ENCODE results near the gene CALML3. TPM values are rescaled to one million over a fixed set of nuclear protein-coding genes. Genes with fewer than 3 reads are reported as not detected.
A peak's percentile ranks its signal among the peaks of the same experiment; 100 is the strongest.

Gene CALML3
- total and polyA plus RNA-seq, 2 of the 13 experiments (the other 11 are each of a cell fraction or from before 2014, with no cell fraction given): not detected

DNA sequence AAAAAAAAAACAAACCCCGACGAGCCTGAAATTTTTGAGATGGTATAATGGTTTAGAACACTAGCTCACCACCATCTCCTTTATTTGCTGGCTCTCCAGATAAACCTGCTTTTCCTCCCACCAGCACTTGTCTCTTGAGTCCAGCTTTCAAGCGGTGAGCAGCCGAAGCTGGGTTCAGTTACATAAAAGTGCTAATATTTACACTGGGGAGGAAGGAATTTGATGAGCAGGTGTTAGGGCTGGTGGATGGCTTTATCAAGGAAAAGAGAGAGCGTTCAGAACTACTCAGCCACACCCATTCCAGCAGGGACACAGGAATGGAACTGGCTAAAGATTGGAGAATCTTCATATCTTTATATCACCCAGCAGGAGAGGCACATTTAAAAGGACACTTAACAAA lies 6.6 kb upstream of the CALML3 start (continued):
- peak; percentile 52 for TF ChIP-seq SALL1 (CRISPR knock-in tag; IDR thresholded peaks at IDR 0.05)
- TF ChIP-seq KDM2A (CRISPR knock-in tag; IDR thresholded peaks at IDR 0.05; ENCODE audit: borderline replicate concordance, low read depth): 0 out of 2 replicates have a peak, but pooled peaks have one; percentile 16
- 0 out of 2 replicates have a peak, but pooled peaks have one; percentile 34 for TF ChIP-seq ARNTL (CRISPR knock-in tag; IDR thresholded peaks at IDR 0.05)
- 0 out of 2 replicates have a peak, but pooled peaks have one; percentile 45 for TF ChIP-seq FOSL2 (CRISPR knock-in tag; IDR thresholded peaks at IDR 0.05)
- 0 out of 2 replicates have a peak, but pooled peaks have one; percentile 36 for TF ChIP-seq CBFB (CRISPR knock-in tag; IDR thresholded peaks at IDR 0.05)
- no peak for TF ChIP-seq FOXP1 (IDR thresholded peaks at IDR 0.05)
- 0 out of 2 replicates have a peak, but pooled peaks have one; percentile 26 for TF ChIP-seq FOXP1 (CRISPR knock-in tag; IDR thresholded peaks at IDR 0.05)
- peak; percentile 91; the same call in 1 of the 2 replicates for TF ChIP-seq SNAI1 (CRISPR knock-in tag; IDR thresholded peaks at IDR 0.05; ENCODE audit: borderline replicate concordance)
- no peak for TF ChIP-seq HES4 (CRISPR knock-in tag; IDR thresholded peaks at IDR 0.05; ENCODE audit: borderline replicate concordance)
- TF ChIP-seq BORCS8-MEF2B (CRISPR knock-in tag; IDR thresholded peaks at IDR 0.05): no peak
- peak; percentile 56; the same call in 1 of the 2 replicates for TF ChIP-seq SAP130 (CRISPR knock-in tag; IDR thresholded peaks at IDR 0.05; ENCODE audit: low read depth)
- peak; percentile 50 for TF ChIP-seq ELF3 (CRISPR knock-in tag; IDR thresholded peaks at IDR 0.05)
- TF ChIP-seq RARA (CRISPR knock-in tag; IDR thresholded peaks at IDR 0.05): peak; percentile 55; the same call in 1 of the 2 replicates
- TF ChIP-seq ZNF883 (CRISPR knock-in tag; IDR thresholded peaks at IDR 0.05; ENCODE audit: not compliant biosample characterization): no peak
- peak; percentile 66; the same call in 1 of the 2 replicates for TF ChIP-seq HMG20A (CRISPR knock-in tag; IDR thresholded peaks at IDR 0.05; ENCODE audit: borderline replicate concordance)
- peak in 1 of 2 experiments; percentile 68; a peak in 2 of 4 replicates for TF ChIP-seq EP300 (IDR thresholded peaks at IDR 0.05; ENCODE audit: low read depth in 2 of 2, low read length in 2 of 2)
- TF ChIP-seq EP300 (CRISPR knock-in tag; IDR thresholded peaks at IDR 0.05; ENCODE audit: borderline replicate concordance): no peak; the same call in 1 of the 2 replicates
- TF ChIP-seq, protein P1, sequence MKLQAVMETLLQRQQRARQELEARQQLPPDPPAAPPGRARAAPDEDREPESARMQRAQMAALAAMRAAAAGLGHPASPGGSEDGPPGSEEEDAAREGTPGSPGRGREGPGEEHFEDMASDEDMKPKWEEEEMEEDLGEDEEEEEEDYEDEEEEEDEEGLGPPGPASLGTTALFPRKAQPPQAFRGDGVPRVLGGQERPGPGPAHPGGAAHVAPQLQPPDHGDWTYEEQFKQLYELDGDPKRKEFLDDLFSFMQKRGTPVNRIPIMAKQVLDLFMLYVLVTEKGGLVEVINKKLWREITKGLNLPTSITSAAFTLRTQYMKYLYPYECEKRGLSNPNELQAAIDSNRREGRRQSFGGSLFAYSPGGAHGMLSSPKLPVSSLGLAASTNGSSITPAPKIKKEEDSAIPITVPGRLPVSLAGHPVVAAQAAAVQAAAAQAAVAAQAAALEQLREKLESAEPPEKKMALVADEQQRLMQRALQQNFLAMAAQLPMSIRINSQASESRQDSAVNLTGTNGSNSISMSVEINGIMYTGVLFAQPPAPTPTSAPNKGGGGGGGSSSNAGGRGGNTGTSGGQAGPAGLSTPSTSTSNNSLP (IDR thresholded peaks at IDR 0.05; ENCODE audit: low read depth, low read length): peak; percentile 83

Data from HepG2 (cell line).